Ascending aorta (tissue), 2 donors: ENCODE data around the gene CAMSAP1. TPM values are rescaled to one million over a fixed set of nuclear protein-coding genes. Genes with fewer than 3 reads are reported as not detected.
"Not testable (repeated sequence)": the region's sequence is repeated elsewhere in the genome, so short reads cannot be mapped to it uniquely, and the experiment has no call there.

ENCODE experiments used
- DNase-seq, 2 donors: peaks; one replicate each; pipeline ENCODE4 v3.0.0-alpha.2; 2019; ENCODE audit warnings: low spot score in 2 of 2
- H3K27ac ChIP-seq, 2 donors: fragments of 200-600 bp; sonication (generic); one replicate each; pipeline ENCODE4 v1.5.1; 2016 to 2017; ENCODE audit warnings: mild to moderate bottlenecking in 1 of 2
- H3K27me3 ChIP-seq: fragments of 200-600 bp; sonication (generic); one replicate; pipeline ENCODE4 v1.5.1; 2017
- H3K36me3 ChIP-seq, 2 donors: fragments of 200-600 bp; sonication (generic); one replicate each; pipeline ENCODE4 v1.5.1; 2016
- H3K4me1 ChIP-seq, 2 donors: fragments of 200-600 bp; sonication (generic); one replicate each; pipeline ENCODE4 v1.5.1; 2016 to 2017; ENCODE audit warnings: mild to moderate bottlenecking in 1 of 2
- H3K4me3 ChIP-seq, 2 donors: fragments of 200-600 bp; sonication (generic); one replicate each; pipeline ENCODE4 v1.5.1; 2016 to 2017; ENCODE audit warnings: mild to moderate bottlenecking in 1 of 2
- H3K9me3 ChIP-seq, 2 donors: fragments of 200-600 bp; sonication (generic); one replicate each; pipeline ENCODE4 v1.5.1; 2016
- CTCF ChIP-seq, 3 experiments: fragments of 200-600 bp in 2 of 3; fragments of 450-650 bp in 1 of 3; sonication (generic) in 2 of 3; IDR thresholded peaks; one replicate each; pipeline ENCODE4 v1.5.1; 2016 to 2019; ENCODE audit warnings: antibody characterized with exemption in 3 of 3, mild to moderate bottlenecking in 1 of 3, moderate library complexity in 1 of 3
- intact Hi-C: fragments of 100-400 bp; cut with DNase I; formaldehyde crosslinking; loops from one replicate; pipeline ENCODE4 v1.15.1; 2023
- total RNA-seq: library from RNA; depleted of rRNA; stranded (reverse); fragments of >200 nt; gene quantifications from one replicate; pipeline ENCODE4 v1.1.0, GENCODE V29; 2016

CAMSAP1 gene
- total RNA-seq, 1 donor from 2014 or later: 10.1 TPM

- H3K27ac ChIP-seq: no peak overlapping the region
- H3K4me3 ChIP-seq: no peak overlapping the region
- H3K36me3 ChIP-seq: no peaks in the 10 kb centered on the region
- no peak for TF ChIP-seq CTCF (IDR thresholded peaks at IDR 0.05)
- H3K27me3 ChIP-seq: no peaks in the 10 kb centered on the region
- intact Hi-C loops: no loop called here
- peaks cover 0 to 8% of the 10 kb centered on the region in 2 donors for H3K9me3 ChIP-seq
- DNase-seq: peak in 1 of 2 donors; percentile 19
- H3K4me1 ChIP-seq: no peaks in the 10 kb centered on the region
Observed at GRCh38 chr9:135898634-135899407, 8.5 kb downstream of the CAMSAP1 start.

- Histone ChIP-seq H3K36me3 (no peaks in the 10 kb centered on the region), H3K4me1 (no peaks in the 10 kb centered on the region), H3K27me3 (no peaks in the 10 kb centered on the region), H3K27ac (no peak overlapping the region), H3K4me3 (no peak overlapping the region), H3K9me3 (peaks cover 0 to 8% of the 10 kb centered on the region in 2 donors)
- DNase-seq: no peak
- TF ChIP-seq CTCF (IDR thresholded peaks at IDR 0.05): no peak
- intact Hi-C loops: no loop called here
Observed at GRCh38 chr9:135896626-135897025, 10.7 kb downstream of the CAMSAP1 start.

GRCh38 chr9:135896205-135896604, 11.1 kb downstream of the CAMSAP1 start:
- no peaks in the 10 kb centered on the region for H3K4me1 ChIP-seq
- no peaks in the 10 kb centered on the region for H3K27me3 ChIP-seq
- no peaks in the 10 kb centered on the region for H3K36me3 ChIP-seq
- TF ChIP-seq CTCF (IDR thresholded peaks at IDR 0.05): no peak
- intact Hi-C loops: no loop called here
- H3K4me3 ChIP-seq: no peak overlapping the region
- H3K27ac ChIP-seq: no peak overlapping the region
- H3K9me3 ChIP-seq: peaks cover 0 to 8% of the 10 kb centered on the region in 2 donors
- DNase-seq: no peak

- no peaks in the 10 kb centered on the region for H3K36me3 ChIP-seq
- H3K4me3 ChIP-seq: no peak overlapping the region
- H3K27me3 ChIP-seq: no peaks in the 10 kb centered on the region
- no peak for TF ChIP-seq CTCF (IDR thresholded peaks at IDR 0.05)
- peaks cover 0 to 8% of the 10 kb centered on the region in 2 donors for H3K9me3 ChIP-seq
- DNase-seq: no peak
- H3K27ac ChIP-seq: no peak overlapping the region
- no peaks in the 10 kb centered on the region for H3K4me1 ChIP-seq
- intact Hi-C loops: no loop called here
Observed at GRCh38 chr9:135895202-135895848, 12.0 kb downstream of the CAMSAP1 start.

GRCh38 chr9:135893104-135893503, 14.2 kb downstream of the CAMSAP1 start:
- no peak for DNase-seq
- peaks cover 0 to 8% of the 10 kb centered on the region in 2 donors for H3K9me3 ChIP-seq
- H3K4me3 ChIP-seq: no peak overlapping the region
- no peak for TF ChIP-seq CTCF (IDR thresholded peaks at IDR 0.05)
- no peak overlapping the region for H3K27ac ChIP-seq
- intact Hi-C loops: no loop called here
- H3K4me1 ChIP-seq: peaks cover 0 to 1% of the 10 kb centered on the region in 2 donors
- H3K36me3 ChIP-seq: no peaks in the 10 kb centered on the region
- no peaks in the 10 kb centered on the region for H3K27me3 ChIP-seq

GRCh38 chr9:135892327-135892726, 15.0 kb downstream of the CAMSAP1 start:
- H3K4me1 ChIP-seq, H3K4me3 ChIP-seq, intact Hi-C loops, DNase-seq, H3K36me3 ChIP-seq, H3K27ac ChIP-seq, H3K9me3 ChIP-seq, H3K27me3 ChIP-seq: not testable (repeated sequence)
